Thymus (tissue), 11 donors: ENCODE results near the gene ZNF689. TPM values are rescaled to one million over a fixed set of nuclear protein-coding genes. Genes with fewer than 3 reads are reported as not detected.
"Not testable (repeated sequence)": the region's sequence is repeated elsewhere in the genome, so short reads cannot be mapped to it uniquely, and the experiment has no call there.

ENCODE experiments used
- DNase-seq, 9 donors: peaks; one replicate each; pipeline ENCODE4 v3.0.0-alpha.2; 2013; ENCODE audit warnings: low spot score in 9 of 9, low read depth in 6 of 9, missing footprints in 1 of 9
- H3K27ac ChIP-seq, 2 donors: one replicate each; pipeline ENCODE4 v1.5.1; 2013; ENCODE audit warnings: control low read depth in 1 of 2, low read depth in 1 of 2, low read length in 1 of 2, mild to moderate bottlenecking in 1 of 2, moderate library complexity in 1 of 2
- H3K27me3 ChIP-seq, 2 donors: one replicate each; pipeline ENCODE4 v1.5.1; 2013; ENCODE audit warnings: low read length in 1 of 2; ENCODE audit not compliant: control insufficient read depth in 2 of 2, insufficient read depth in 1 of 2
- H3K36me3 ChIP-seq, 2 donors: one replicate each; pipeline ENCODE4 v1.5.1; 2013; ENCODE audit warnings: low read length in 1 of 2, mild to moderate bottlenecking in 1 of 2, moderate library complexity in 1 of 2; ENCODE audit not compliant: control insufficient read depth in 2 of 2, insufficient read depth in 2 of 2
- H3K4me1 ChIP-seq, 2 donors: one replicate each; pipeline ENCODE4 v1.5.1; 2013; ENCODE audit warnings: low read length in 2 of 2; ENCODE audit not compliant: control insufficient read depth in 2 of 2, insufficient read depth in 2 of 2
- H3K4me3 ChIP-seq, 2 donors: one replicate each; pipeline ENCODE4 v1.5.1; 2013; ENCODE audit warnings: low read length in 2 of 2, control low read depth in 1 of 2, mild to moderate bottlenecking in 1 of 2
- H3K9me3 ChIP-seq, 2 donors: one replicate each; pipeline ENCODE4 v1.5.1; 2013; ENCODE audit warnings: low read length in 1 of 2, mild to moderate bottlenecking in 1 of 2; ENCODE audit not compliant: control insufficient read depth in 2 of 2, insufficient read depth in 1 of 2
- WGBS: extraction: QIAGEN DNeasy Blood & Tissue Kit; methylation state at CpG from one replicate; pipeline ENCODE4 v1.1.7; 2013; 5-methylcytosine and 5-hydroxymethylcytosine counted together
- polyA plus RNA-seq: library from polyadenylated mRNA; stranded (reverse); fragments of 200-250 nt; gene quantifications from one replicate; pipeline ENCODE4 v1.2.3, GENCODE V29; 2013
- total RNA-seq: library from RNA; stranded (reverse); fragments of 120-200 nt; gene quantifications from one replicate; pipeline ENCODE4 v1.2.4, GENCODE V29; 2013
- donor health status: healthy.

The ZNF689 gene
- total and polyA plus RNA-seq, 2 donors = 4.3 to 7.3 TPM

GRCh38 chr16:30644334-30644830 is 34.2 kb upstream of the ZNF689 start:
- 79% methylated on average over 4 of the region's 4 CpGs for WGBS
- Histone ChIP-seq H3K27me3 (no peaks in the 10 kb centered on the region), H3K9me3 (no peaks in the 10 kb centered on the region), H3K27ac (no peak overlapping the region), H3K36me3 (no peaks in the 10 kb centered on the region), H3K4me1 (peaks cover 0 to under 1% of the 10 kb centered on the region in 2 donors), H3K4me3 (no peak overlapping the region)
- no peak for DNase-seq

- no peaks in the 10 kb centered on the region for H3K27me3 ChIP-seq
- H3K4me3 ChIP-seq = no peak overlapping the region
- no peaks in the 10 kb centered on the region for H3K4me1 ChIP-seq
- no peaks in the 10 kb centered on the region for H3K36me3 ChIP-seq
- DNase-seq = no peak
- H3K9me3 ChIP-seq = no peaks in the 10 kb centered on the region
- no peak overlapping the region for H3K27ac ChIP-seq
- 97% methylated on average over 3 of the region's 3 CpGs for WGBS
Measured at GRCh38 chr16:30641378-30641982, 31.3 kb upstream of the ZNF689 start.

DNA sequence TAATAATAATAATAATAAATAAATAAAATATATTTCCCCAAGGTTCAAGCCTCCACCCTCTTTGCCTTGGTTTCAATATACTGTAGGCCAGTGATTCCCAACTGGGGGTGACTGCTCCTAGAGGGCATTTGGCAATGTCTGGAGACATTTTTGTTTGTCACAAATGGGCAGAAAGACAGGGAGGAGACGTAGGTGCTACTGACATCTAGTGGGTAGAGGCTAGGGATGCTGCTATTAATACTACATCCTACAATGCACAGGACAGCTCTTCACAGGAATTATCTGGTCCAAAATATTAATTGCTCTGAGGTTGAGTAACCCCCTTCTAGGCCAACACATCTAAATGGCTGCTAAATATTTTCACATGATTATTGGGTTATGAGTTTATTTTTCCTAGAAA is 27.8 kb upstream of the ZNF689 start:
- DNase-seq = peak in 1 of 9 donors; percentile 52
- Histone ChIP-seq H3K27me3 (no peaks in the 10 kb centered on the region), H3K4me1 (peaks cover 6 to 13% of the 10 kb centered on the region in 2 donors), H3K4me3 (no peak overlapping the region), H3K36me3 (no peaks in the 10 kb centered on the region), H3K9me3 (no peaks in the 10 kb centered on the region), H3K27ac (no peak overlapping the region)
- WGBS = 19% methylated on average over 1 of the region's 1 CpG

DNA sequence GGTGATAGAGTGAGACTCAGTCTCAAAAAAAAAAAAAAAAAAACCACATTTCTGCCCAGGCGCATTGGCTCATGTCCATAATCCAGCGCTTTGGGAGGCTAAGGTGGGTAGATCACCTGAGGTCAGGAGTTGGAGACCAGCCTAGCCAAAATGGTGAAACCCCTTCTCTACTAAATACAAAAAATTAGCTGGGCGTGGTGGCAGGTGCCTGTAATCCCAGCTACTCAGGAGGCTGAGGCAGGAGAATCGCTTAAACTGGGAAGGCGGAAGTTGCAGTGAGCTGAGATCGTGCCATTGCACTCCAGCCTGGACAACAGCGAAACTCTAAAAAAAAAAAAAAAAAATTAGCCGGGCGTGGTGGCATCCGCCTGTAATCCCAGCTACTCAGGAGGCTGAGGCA is 26.9 kb upstream of the ZNF689 start:
- H3K4me1 ChIP-seq = peaks cover 6 to 13% of the 10 kb centered on the region in 2 donors
- not testable (repeated sequence) for H3K36me3 ChIP-seq, H3K27me3 ChIP-seq, H3K9me3 ChIP-seq, H3K4me3 ChIP-seq, H3K27ac ChIP-seq, DNase-seq
- 94% methylated on average over 10 of the region's 10 CpGs for WGBS

DNA sequence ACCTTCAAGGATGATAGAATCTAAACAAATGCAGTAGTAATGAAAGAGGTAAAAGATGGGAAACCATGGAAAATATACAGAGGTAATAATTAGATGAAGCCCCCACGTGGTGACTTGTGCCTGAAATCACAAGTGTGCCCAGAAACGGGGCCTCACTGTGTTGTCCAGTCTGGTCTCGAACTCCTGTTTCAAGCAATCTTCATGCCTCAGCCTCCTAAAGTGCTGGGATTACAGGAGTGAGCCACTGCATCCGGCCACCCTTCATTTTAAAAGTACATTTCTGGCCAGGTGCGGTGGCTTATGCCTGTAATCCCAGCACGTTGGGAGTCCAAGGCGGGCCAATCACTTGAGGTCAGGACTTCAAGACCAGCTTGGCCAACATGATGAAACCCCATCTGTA is 26.4 kb upstream of the ZNF689 start:
- 98% methylated on average over 7 of the region's 7 CpGs for WGBS
- Histone ChIP-seq H3K9me3 (no peaks in the 10 kb centered on the region), H3K4me3 (no peak overlapping the region), H3K27me3 (no peaks in the 10 kb centered on the region), H3K36me3 (no peaks in the 10 kb centered on the region), H3K27ac (no peak overlapping the region), H3K4me1 (peaks cover 6 to 13% of the 10 kb centered on the region in 2 donors)
- DNase-seq = no peak

- H3K36me3 ChIP-seq = no peaks in the 10 kb centered on the region
- H3K27ac ChIP-seq = peak overlapping the region; percentile 50 to 82
- no peaks in the 10 kb centered on the region for H3K9me3 ChIP-seq
- WGBS = 86% methylated on average over 17 of the region's 17 CpGs
- peaks cover 6 to 22% of the 10 kb centered on the region in 2 donors for H3K4me1 ChIP-seq
- DNase-seq = no peak
- peak overlapping the region; percentile 69 to 74 for H3K4me3 ChIP-seq
- H3K27me3 ChIP-seq = no peaks in the 10 kb centered on the region
Measured at GRCh38 chr16:30633526-30633925, 23.3 kb upstream of the ZNF689 start.

GRCh38 chr16:30632454-30632853 is 22.3 kb upstream of the ZNF689 start:
- H3K27ac ChIP-seq, H3K9me3 ChIP-seq, H3K36me3 ChIP-seq, H3K27me3 ChIP-seq, DNase-seq, H3K4me3 ChIP-seq: not testable (repeated sequence)
- H3K4me1 ChIP-seq = peaks cover 6 to 23% of the 10 kb centered on the region in 2 donors
- WGBS = 98% methylated on average over 7 of the region's 7 CpGs

GRCh38 chr16:30628628-30629540 is 18.7 kb upstream of the ZNF689 start:
- H3K27me3 ChIP-seq = no peaks in the 10 kb centered on the region

DNA sequence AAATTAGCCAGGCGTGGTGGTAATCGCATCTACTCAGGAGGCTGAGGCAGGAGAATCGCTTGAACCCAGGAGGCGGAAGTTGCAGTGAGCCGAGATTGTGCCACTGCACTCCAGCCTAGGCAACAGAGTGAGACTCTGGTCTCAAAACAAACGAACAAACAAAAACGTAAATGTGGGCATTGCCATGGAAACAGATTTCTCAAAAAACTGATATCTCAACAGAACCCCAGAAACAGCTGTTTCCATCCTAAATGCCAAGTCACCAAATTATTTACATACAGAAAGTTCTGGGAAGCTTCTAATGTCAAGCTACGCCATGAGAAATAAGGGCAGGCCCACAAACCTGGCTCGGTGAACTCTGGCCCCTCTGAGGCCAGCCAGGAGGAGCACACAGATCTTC is 16.0 kb upstream of the ZNF689 start:
- 97% methylated on average over 9 of the region's 9 CpGs for WGBS
- Histone ChIP-seq H3K9me3 (peaks cover 0 to 11% of the 10 kb centered on the region in 2 donors), H3K27me3 (no peaks in the 10 kb centered on the region), H3K4me1 (peaks cover 0 to 10% of the 10 kb centered on the region in 2 donors), H3K4me3 (no peak overlapping the region), H3K27ac (no peak overlapping the region), H3K36me3 (no peaks in the 10 kb centered on the region)
- no peak for DNase-seq

More at GRCh38 chr16:30628628-30629540, 18.7 kb upstream of the ZNF689 start:
- no peak overlapping the region for H3K27ac ChIP-seq
- WGBS = 40% methylated on average over 18 of the region's 18 CpGs
- no peaks in the 10 kb centered on the region for H3K36me3 ChIP-seq
- no peak overlapping the region for H3K4me3 ChIP-seq
- peak in 8 of 9 donors; percentile 71 to 93 (median 86) for DNase-seq
- peaks cover 5 to 16% of the 10 kb centered on the region in 2 donors for H3K4me1 ChIP-seq
- H3K9me3 ChIP-seq = peaks cover 0 to 10% of the 10 kb centered on the region in 2 donors
